Sigmoid colon (tissue), 7 donors: Measurements from ENCODE around the gene TNFRSF1B. TPM values are rescaled to one million over a fixed set of nuclear protein-coding genes. Genes with fewer than 3 reads are reported as not detected.
A peak's percentile ranks its signal among the peaks of the same experiment; 100 is the strongest.

Source experiments
- DNase-seq: peaks from one replicate; pipeline ENCODE4 v3.0.0-alpha.2; 2019
- H3K27ac ChIP-seq, 4 donors: fragments of 200-600 bp; sonication (generic); one replicate each; pipeline ENCODE4 v1.5.1; 2016 to 2019; ENCODE audit warnings: mild to moderate bottlenecking in 1 of 4
- H3K27me3 ChIP-seq, 3 donors: fragments of 200-600 bp; sonication (generic); one replicate each; pipeline ENCODE4 v1.5.1; 2019; ENCODE audit warnings: mild to moderate bottlenecking in 1 of 3
- H3K36me3 ChIP-seq, 4 donors: fragments of 200-600 bp; sonication (generic); one replicate each; pipeline ENCODE4 v1.5.1; 2016 to 2019
- H3K4me1 ChIP-seq, 4 donors: fragments of 200-600 bp; sonication (generic); one replicate each; pipeline ENCODE4 v1.5.1; 2017 to 2019
- H3K4me3 ChIP-seq, 4 donors: fragments of 200-600 bp; sonication (generic); one replicate each; pipeline ENCODE4 v1.5.1; 2017 to 2019; ENCODE audit warnings: mild to moderate bottlenecking in 2 of 4, moderate library complexity in 1 of 4
- H3K9me3 ChIP-seq, 4 donors: fragments of 200-600 bp in 3 of 4; sonication (generic) in 3 of 4; one replicate each; pipeline versions ENCODE4 v1.5.1 to v1.6.1; 2013 to 2019
- EP300 ChIP-seq, 4 donors: sonication (generic); formaldehyde crosslinking; IDR thresholded peaks; one replicate each; pipeline ENCODE4 v1.6.1; 2017; ENCODE audit warnings: antibody characterized with exemption in 4 of 4
- POLR2A ChIP-seq, 2 donors: fragments of 450-650 bp; IDR thresholded peaks; one replicate each; pipeline ENCODE4 v1.6.1; 2016; ENCODE audit warnings: antibody characterized with exemption in 2 of 2, mild to moderate bottlenecking in 2 of 2, moderate library complexity in 2 of 2
- POLR2AphosphoS5 ChIP-seq, 4 donors: sonication (generic); formaldehyde crosslinking; IDR thresholded peaks; one replicate each; pipeline ENCODE4 v1.6.1; 2017; ENCODE audit warnings: antibody characterized with exemption in 4 of 4
- WGBS, 2 donors: extraction: QIAGEN DNeasy Blood & Tissue Kit; methylation state at CpG; one replicate each; pipeline ENCODE4 v1.1.7; 2013; 5-methylcytosine and 5-hydroxymethylcytosine counted together
- intact Hi-C: fragments of 100-400 bp; cut with DNase I; formaldehyde crosslinking; loops from one replicate; pipeline ENCODE4 v1.15.1; 2023
- polyA plus RNA-seq, 3 donors: library from polyadenylated mRNA; stranded (reverse); fragments of 200-250 nt; gene quantifications; one replicate each; pipeline ENCODE4 v1.2.3, GENCODE V29; 2013
- total RNA-seq, 4 donors: library from RNA; depleted of rRNA; stranded (reverse); fragments of >200 nt; gene quantifications; one replicate each; pipeline ENCODE4 v1.1.0, GENCODE V29; 2016
- TF ChIP-seq, protein P1 (sequence below), 4 experiments: fragments of 450-650 bp in 3 of 4; fragments of 200-600 bp in 1 of 4; IDR thresholded peaks; one replicate each; pipeline ENCODE4 v1.5.1; 2016 to 2019; ENCODE audit warnings: antibody characterized with exemption in 4 of 4, mild to moderate bottlenecking in 3 of 4, moderate library complexity in 2 of 4
- donor health status: healthy with polysubstance abuse.
- donor health status: Bipolar disorder and iron deficiency.
- donor health status: healthy.

TNFRSF1B gene
- total and polyA plus RNA-seq, 7 donors = 4.2 to 37.2 (median 18.6) TPM

- peaks cover 0 to 28% (median 0%) of the 10 kb centered on the region in 3 donors for H3K27me3 ChIP-seq
- H3K4me1 ChIP-seq = peaks cover 0 to 35% (median 11%) of the 10 kb centered on the region in 4 donors
- no peak for DNase-seq
- peak overlapping the region; percentile 49 to 92 (median 62) for H3K4me3 ChIP-seq
- intact Hi-C loops = no loop called here
- WGBS, 2 donors = 72% methylated on average over 17 of the region's 17 CpGs
- H3K9me3 ChIP-seq = no peaks in the 10 kb centered on the region
- H3K27ac ChIP-seq = peak overlapping the region; percentile 72 to 83 (median 79)
- TF ChIP-seq, protein P1, sequence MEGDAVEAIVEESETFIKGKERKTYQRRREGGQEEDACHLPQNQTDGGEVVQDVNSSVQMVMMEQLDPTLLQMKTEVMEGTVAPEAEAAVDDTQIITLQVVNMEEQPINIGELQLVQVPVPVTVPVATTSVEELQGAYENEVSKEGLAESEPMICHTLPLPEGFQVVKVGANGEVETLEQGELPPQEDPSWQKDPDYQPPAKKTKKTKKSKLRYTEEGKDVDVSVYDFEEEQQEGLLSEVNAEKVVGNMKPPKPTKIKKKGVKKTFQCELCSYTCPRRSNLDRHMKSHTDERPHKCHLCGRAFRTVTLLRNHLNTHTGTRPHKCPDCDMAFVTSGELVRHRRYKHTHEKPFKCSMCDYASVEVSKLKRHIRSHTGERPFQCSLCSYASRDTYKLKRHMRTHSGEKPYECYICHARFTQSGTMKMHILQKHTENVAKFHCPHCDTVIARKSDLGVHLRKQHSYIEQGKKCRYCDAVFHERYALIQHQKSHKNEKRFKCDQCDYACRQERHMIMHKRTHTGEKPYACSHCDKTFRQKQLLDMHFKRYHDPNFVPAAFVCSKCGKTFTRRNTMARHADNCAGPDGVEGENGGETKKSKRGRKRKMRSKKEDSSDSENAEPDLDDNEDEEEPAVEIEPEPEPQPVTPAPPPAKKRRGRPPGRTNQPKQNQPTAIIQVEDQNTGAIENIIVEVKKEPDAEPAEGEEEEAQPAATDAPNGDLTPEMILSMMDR (IDR thresholded peaks at IDR 0.05) = no peak
- no peak for TF ChIP-seq EP300 (IDR thresholded peaks at IDR 0.05)
- TF ChIP-seq POLR2A (IDR thresholded peaks at IDR 0.05) = no peak
- TF ChIP-seq POLR2AphosphoS5 (IDR thresholded peaks at IDR 0.05) = peak in 1 of 4 donors; percentile 19
- no peaks in the 10 kb centered on the region for H3K36me3 ChIP-seq
Measured at GRCh38 chr1:12168451-12169160, 1.8 kb downstream of the TNFRSF1B start.

DNA sequence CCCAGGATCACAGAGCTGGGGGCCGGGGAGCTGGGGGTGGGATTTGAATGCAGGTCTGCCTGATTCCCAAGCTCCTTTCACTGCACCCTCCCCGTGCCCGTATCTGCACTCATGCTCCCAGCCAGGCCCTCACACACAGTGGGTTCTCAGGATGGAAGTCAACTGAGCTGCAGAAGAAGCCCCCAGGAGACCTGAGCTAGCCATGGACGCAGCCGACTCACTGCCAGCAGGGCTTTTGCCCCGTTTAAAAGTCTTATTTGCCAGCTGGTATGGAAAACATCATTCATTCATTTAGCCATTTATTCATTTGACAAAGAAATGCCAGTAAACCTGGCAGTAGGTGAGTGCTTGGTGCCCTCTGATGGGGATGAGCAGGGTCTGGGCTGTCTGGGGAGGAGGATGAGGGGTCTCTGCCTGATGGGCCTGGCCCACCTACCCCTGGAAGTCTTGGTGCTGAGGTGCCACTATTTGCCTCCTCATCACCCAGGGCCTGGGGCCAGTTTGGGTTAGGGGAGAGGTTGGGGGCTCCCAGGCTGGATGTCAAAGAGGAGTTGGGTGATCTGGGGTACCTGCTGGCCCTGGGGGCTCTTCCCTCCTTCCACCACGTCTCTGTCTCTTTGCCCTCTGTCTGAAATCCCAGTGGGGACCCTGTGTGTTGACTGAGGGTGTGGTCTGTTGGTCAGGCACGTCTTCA lies 2.8 kb downstream of the TNFRSF1B start:
- no peaks in the 10 kb centered on the region for H3K9me3 ChIP-seq
- peak overlapping the region; percentile 4 to 81 (median 12) for H3K27ac ChIP-seq
- intact Hi-C loops = no loop called here
- peaks cover 0 to 37% (median 14%) of the 10 kb centered on the region in 4 donors for H3K4me1 ChIP-seq
- peaks cover 0 to 28% (median 0%) of the 10 kb centered on the region in 3 donors for H3K27me3 ChIP-seq
- no peak for TF ChIP-seq POLR2A (IDR thresholded peaks at IDR 0.05)
- TF ChIP-seq EP300 (IDR thresholded peaks at IDR 0.05) = no peak
- no peak for TF ChIP-seq POLR2AphosphoS5 (IDR thresholded peaks at IDR 0.05)
- TF ChIP-seq, protein P1 (IDR thresholded peaks at IDR 0.05) = no peak
- WGBS, 2 donors = 76 to 79% methylated on average over 8 of the region's 8 CpGs
- no peaks in the 10 kb centered on the region for H3K36me3 ChIP-seq
- no peak for DNase-seq
- H3K4me3 ChIP-seq = peak overlapping the region in 1 of 4 donors; percentile 72

- DNase-seq = no peak
- 66 to 86% methylated on average over 9 of the region's 9 CpGs for WGBS, 2 donors
- peaks cover 0 to 39% (median 20%) of the 10 kb centered on the region in 4 donors for H3K4me1 ChIP-seq
- no peaks in the 10 kb centered on the region for H3K36me3 ChIP-seq
- H3K9me3 ChIP-seq = no peaks in the 10 kb centered on the region
- TF ChIP-seq, protein P1 (IDR thresholded peaks at IDR 0.05) = no peak
- TF ChIP-seq POLR2AphosphoS5 (IDR thresholded peaks at IDR 0.05) (no peak), POLR2A (IDR thresholded peaks at IDR 0.05) (no peak), EP300 (IDR thresholded peaks at IDR 0.05) (no peak)
- H3K27me3 ChIP-seq = peaks cover 0 to 28% (median 0%) of the 10 kb centered on the region in 3 donors
- intact Hi-C loops = no loop called here
- peak overlapping the region in 3 of 4 donors; percentile 4 to 81 (median 27) for H3K27ac ChIP-seq
- no peak overlapping the region for H3K4me3 ChIP-seq
Measured at GRCh38 chr1:12170263-12170671, 3.5 kb downstream of the TNFRSF1B start.

- peak overlapping the region in 3 of 4 donors; percentile 8 to 60 (median 49) for H3K27ac ChIP-seq
- no peak for DNase-seq
- peaks cover 0 to 38% (median 22%) of the 10 kb centered on the region in 4 donors for H3K4me1 ChIP-seq
- no peak overlapping the region for H3K4me3 ChIP-seq
- H3K9me3 ChIP-seq = no peaks in the 10 kb centered on the region
- peaks cover 0 to 26% (median 0%) of the 10 kb centered on the region in 3 donors for H3K27me3 ChIP-seq
- 88 to 89% methylated on average over 12 of the region's 12 CpGs for WGBS, 2 donors
- TF ChIP-seq, protein P1 (IDR thresholded peaks at IDR 0.05) = no peak
- no peak for TF ChIP-seq EP300 (IDR thresholded peaks at IDR 0.05)
- no peak for TF ChIP-seq POLR2A (IDR thresholded peaks at IDR 0.05)
- no peak for TF ChIP-seq POLR2AphosphoS5 (IDR thresholded peaks at IDR 0.05)
- intact Hi-C loops = no loop called here
- H3K36me3 ChIP-seq = no peaks in the 10 kb centered on the region
Measured at GRCh38 chr1:12171206-12172041, 4.6 kb downstream of the TNFRSF1B start.
